HCT116 (cell line): ENCODE measurements around the gene MACROD1. TPM values are rescaled to one million over a fixed set of nuclear protein-coding genes. Genes with fewer than 3 reads are reported as not detected.

Experiments
- ATAC-seq: fragments of 200-7000 bp; cut with Tn5 transposase; 2 replicates; pipeline ENCODE4 v1.9.1; 2020; ENCODE audit warnings: mild to moderate bottlenecking, moderate library complexity
- BruUV-seq: library from RNA; stranded (reverse); fragments of 400-500 nt; replicated peaks from 2 replicates; lab custom pipeline; 2021; lab: Mats Ljungman, UMichigan
- CTCF ChIA-PET: fragments of 300-600 bp; sonication (Branson Sonifier 250); formaldehyde crosslinking; loops from one replicate; lab custom pipeline; 2021; ENCODE audit warnings: antibody characterized with exemption; lab: Charles Lee
- POLR2A ChIA-PET: fragments of 300-600, 350-600 bp; sonication (Branson Sonifier 250); formaldehyde crosslinking; loops from one replicate; lab custom pipeline; 2021; ENCODE audit warnings: antibody characterized with exemption; lab: Charles Lee
- RAD21 ChIA-PET, 2 experiments: fragments of 300-600 bp; sonication (Branson Sonifier 250); formaldehyde crosslinking; loops; one replicate each; lab custom pipeline; 2023; ENCODE audit warnings: low total read pairs in 2 of 2; ENCODE audit not compliant: uncharacterized antibody in 2 of 2, unreplicated experiment in 2 of 2, low non-redundant PET in 1 of 2; lab: Charles Lee
- DNase-seq: peaks from one replicate; pipeline ENCODE4 v3.0.0-alpha.2; 2010; ENCODE audit warnings: low read depth, low spot score
- H2AFZ ChIP-seq: fragments of 200-600 bp; shearing (Covaris generic), sonication (generic); 2 replicates; pipeline ENCODE4 v1.6.1; 2017; ENCODE audit warnings: low read depth, mixed run types, mixed read lengths, antibody characterized with exemption, low read length; ENCODE audit not compliant: poor library complexity, severe bottlenecking
- H3K27ac ChIP-seq: 2 replicates; pipeline ENCODE4 v1.5.1; 2012; ENCODE audit warnings: low read depth, low read length
- H3K27me3 ChIP-seq: fragments of 200-600 bp; sonication (generic); 2 replicates; pipeline ENCODE4 v1.6.1; 2016; ENCODE audit warnings: mixed run types, low read length, mixed read lengths; ENCODE audit not compliant: insufficient read depth
- H3K36me3 ChIP-seq, 2 experiments: fragments of 200-500 bp in 1 of 2; fragments of 200-600 bp in 1 of 2; sonication (Bioruptor generic) in 1 of 2; sonication (generic) in 1 of 2; 2 replicates each; pipeline versions ENCODE4 v1.5.1 to v1.6.1; 2014 to 2016; ENCODE audit warnings: low read length in 2 of 2, inconsistent platforms in 1 of 2, mixed read lengths in 1 of 2, mixed run types in 1 of 2; ENCODE audit not compliant: insufficient read depth in 2 of 2, control insufficient read depth in 1 of 2
- H3K4me1 ChIP-seq, 2 experiments: fragments of 200-600 bp in 1 of 2; sonication (generic) in 1 of 2; 2 replicates each; pipeline versions ENCODE4 v1.5.1 to v1.6.1; 2012 to 2017; ENCODE audit warnings: low read length in 2 of 2, inconsistent platforms in 1 of 2, mild to moderate bottlenecking in 1 of 2, mixed read lengths in 1 of 2, mixed run types in 1 of 2, moderate library complexity in 1 of 2; ENCODE audit not compliant: insufficient read depth in 2 of 2, control insufficient read depth in 1 of 2
- H3K4me2 ChIP-seq: fragments of 200-600 bp; sonication (generic); 2 replicates; pipeline ENCODE4 v1.6.1; 2017; ENCODE audit warnings: mixed run types, low read length, mixed read lengths
- H3K4me3 ChIP-seq, 2 experiments: fragments of 200-600 bp in 1 of 2; sonication (generic) in 1 of 2; replicated peaks in 1 of 2; 2 replicates each; pipeline ENCODE4 v1.5.1; 2011 to 2016; ENCODE audit warnings: low read length in 2 of 2, control low read depth in 1 of 2, low read depth in 1 of 2, mild to moderate bottlenecking in 1 of 2, mixed read lengths in 1 of 2, mixed run types in 1 of 2
- H3K79me2 ChIP-seq: fragments of 200-600 bp; sonication (generic); 2 replicates; pipeline ENCODE4 v1.6.1; 2017; ENCODE audit warnings: mild to moderate bottlenecking, mixed run types, low read length, moderate library complexity, mixed read lengths; ENCODE audit not compliant: insufficient read depth
- H3K9ac ChIP-seq: fragments of 200-600 bp; sonication (generic); 2 replicates; pipeline ENCODE4 v1.6.1; 2016; ENCODE audit warnings: low read length, mixed read lengths
- H3K9me2 ChIP-seq: fragments of 200-600 bp; sonication (generic), shearing (Covaris generic); 2 replicates; pipeline ENCODE4 v1.6.1; 2017; ENCODE audit warnings: mixed run types, mild to moderate bottlenecking, moderate library complexity; ENCODE audit not compliant: insufficient read depth
- H3K9me3 ChIP-seq, 2 experiments: fragments of 200-500 bp in 1 of 2; fragments of 200-600 bp in 1 of 2; sonication (Bioruptor generic) in 1 of 2; sonication (generic) in 1 of 2; 2 replicates each; pipeline ENCODE4 v1.6.1; 2014 to 2017; ENCODE audit warnings: low read length in 2 of 2, mixed read lengths in 2 of 2, inconsistent platforms in 1 of 2, low read depth in 1 of 2, mild to moderate bottlenecking in 1 of 2, mixed run types in 1 of 2, moderate library complexity in 1 of 2; ENCODE audit not compliant: control insufficient read depth in 1 of 2, insufficient read depth in 1 of 2
- H4K20me1 ChIP-seq: fragments of 200-600 bp; sonication (generic), shearing (Covaris generic); 2 replicates; pipeline ENCODE4 v1.6.1; 2017; ENCODE audit warnings: mixed run types, mild to moderate bottlenecking, moderate library complexity; ENCODE audit not compliant: insufficient read depth
- EGR1 ChIP-seq: IDR thresholded peaks from 2 replicates; pipeline ENCODE4 v1.6.1; 2012; ENCODE audit warnings: low read depth
- ELF1 ChIP-seq: IDR thresholded peaks from 2 replicates; pipeline ENCODE4 v1.6.1; 2012; ENCODE audit warnings: low read depth, borderline replicate concordance
- EZH2 ChIP-seq: fragments of 200-600 bp; sonication (generic); IDR thresholded peaks from 2 replicates; pipeline ENCODE4 v1.6.1; 2017; ENCODE audit warnings: antibody characterized with exemption, mixed run types
- EZH2phosphoT487 ChIP-seq: fragments of 200-600 bp; IDR thresholded peaks from 2 replicates; pipeline ENCODE4 v1.6.1; 2018; ENCODE audit warnings: antibody characterized with exemption, borderline replicate concordance
- FOSL1 ChIP-seq: IDR thresholded peaks from 2 replicates; pipeline ENCODE4 v1.6.1; 2012; ENCODE audit warnings: low read depth
- MAX ChIP-seq: IDR thresholded peaks from 2 replicates; pipeline ENCODE4 v1.6.1; 2012
- POLR2A ChIP-seq: IDR thresholded peaks from 2 replicates; pipeline ENCODE4 v1.7.0; 2011; ENCODE audit warnings: borderline replicate concordance; ENCODE audit not compliant: insufficient read depth, insufficient read length; ENCODE audit errors: extremely low read depth
- RAD21 ChIP-seq: IDR thresholded peaks from 2 replicates; pipeline ENCODE4 v1.6.1; 2012; ENCODE audit warnings: low read depth, mild to moderate bottlenecking
- SIN3A ChIP-seq: IDR thresholded peaks from 2 replicates; pipeline ENCODE4 v1.6.1; 2012; ENCODE audit warnings: low read depth
- SP1 ChIP-seq: IDR thresholded peaks from 2 replicates; pipeline ENCODE4 v1.6.1; 2012; ENCODE audit warnings: low read depth
- SRF ChIP-seq: IDR thresholded peaks from 2 replicates; pipeline ENCODE4 v1.6.1; 2012; ENCODE audit warnings: low read depth
- YY1 ChIP-seq: IDR thresholded peaks from 2 replicates; pipeline ENCODE4 v1.6.1; 2011; ENCODE audit warnings: low read length, low read depth, moderate library complexity, mild to moderate bottlenecking; ENCODE audit not compliant: insufficient replicate concordance; ENCODE audit errors: extremely low read depth
- ZFX ChIP-seq: fragments of 450-650 bp; IDR thresholded peaks from 2 replicates; pipeline ENCODE4 v1.6.1; 2017
- ZNF274 ChIP-seq: fragments of 200-500 bp; sonication (Bioruptor generic); IDR thresholded peaks from 2 replicates; pipeline ENCODE4 v1.6.1; 2014; ENCODE audit warnings: mild to moderate bottlenecking, low read depth, low read length, inconsistent platforms
- intact Hi-C: fragments of 100-400 bp; cut with micrococcal nuclease; formaldehyde crosslinking; loops from 2 replicates; pipeline ENCODE4 v1.10.0; 2022
- total RNA-seq: library from RNA; stranded (reverse); gene quantifications from one replicate; pipeline ENCODE4 v1.2.1, GENCODE V29; 2021; ENCODE audit not compliant: unreplicated experiment
- TF ChIP-seq, protein P1 (sequence below): IDR thresholded peaks from 2 replicates; pipeline ENCODE4 v1.6.1; 2012
- TF ChIP-seq, protein P2 (sequence below): IDR thresholded peaks from 2 replicates; pipeline ENCODE4 v1.6.1; 2011; ENCODE audit warnings: mild to moderate bottlenecking, low read length, moderate library complexity; ENCODE audit not compliant: insufficient replicate concordance; ENCODE audit errors: extremely low read depth
- TF ChIP-seq, protein P3 (sequence below): IDR thresholded peaks from 2 replicates; pipeline ENCODE4 v1.6.1; 2012; ENCODE audit warnings: low read depth

MACROD1 gene
- total RNA-seq, 1 experiment from 2014 or later, result 61.1 TPM

- H3K9ac ChIP-seq, result no peak overlapping the region
- no peaks in the 10 kb centered on the region for H3K36me3 ChIP-seq
- POLR2A ChIA-PET, result no interaction called here
- no peaks in the 10 kb centered on the region for H3K27me3 ChIP-seq
- no TSS peak for BruUV-seq
- H3K4me1 ChIP-seq, result peaks cover 0 to 3% of the 10 kb centered on the region in 2 experiments; a peak in 1 of 4 replicates
- no peaks in the 10 kb centered on the region for H3K9me2 ChIP-seq
- TF ChIP-seq, protein P1, sequence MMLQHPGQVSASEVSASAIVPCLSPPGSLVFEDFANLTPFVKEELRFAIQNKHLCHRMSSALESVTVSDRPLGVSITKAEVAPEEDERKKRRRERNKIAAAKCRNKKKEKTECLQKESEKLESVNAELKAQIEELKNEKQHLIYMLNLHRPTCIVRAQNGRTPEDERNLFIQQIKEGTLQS, result no peak
- TF ChIP-seq, protein P2, sequence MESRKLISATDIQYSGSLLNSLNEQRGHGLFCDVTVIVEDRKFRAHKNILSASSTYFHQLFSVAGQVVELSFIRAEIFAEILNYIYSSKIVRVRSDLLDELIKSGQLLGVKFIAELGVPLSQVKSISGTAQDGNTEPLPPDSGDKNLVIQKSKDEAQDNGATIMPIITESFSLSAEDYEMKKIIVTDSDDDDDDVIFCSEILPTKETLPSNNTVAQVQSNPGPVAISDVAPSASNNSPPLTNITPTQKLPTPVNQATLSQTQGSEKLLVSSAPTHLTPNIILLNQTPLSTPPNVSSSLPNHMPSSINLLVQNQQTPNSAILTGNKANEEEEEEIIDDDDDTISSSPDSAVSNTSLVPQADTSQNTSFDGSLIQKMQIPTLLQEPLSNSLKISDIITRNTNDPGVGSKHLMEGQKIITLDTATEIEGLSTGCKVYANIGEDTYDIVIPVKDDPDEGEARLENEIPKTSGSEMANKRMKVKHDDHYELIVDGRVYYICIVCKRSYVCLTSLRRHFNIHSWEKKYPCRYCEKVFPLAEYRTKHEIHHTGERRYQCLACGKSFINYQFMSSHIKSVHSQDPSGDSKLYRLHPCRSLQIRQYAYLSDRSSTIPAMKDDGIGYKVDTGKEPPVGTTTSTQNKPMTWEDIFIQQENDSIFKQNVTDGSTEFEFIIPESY, result no peak
- TF ChIP-seq SIN3A (no peak), ELF1 (no peak), ZFX (no peak), YY1 (no peak), EZH2 (no peak), EGR1 (no peak), EZH2phosphoT487 (no peak), SP1 (no peak), FOSL1 (no peak), POLR2A (no peak), MAX (no peak), SRF (no peak), ZNF274 (no peak), RAD21 (no peak)
- TF ChIP-seq, protein P3, sequence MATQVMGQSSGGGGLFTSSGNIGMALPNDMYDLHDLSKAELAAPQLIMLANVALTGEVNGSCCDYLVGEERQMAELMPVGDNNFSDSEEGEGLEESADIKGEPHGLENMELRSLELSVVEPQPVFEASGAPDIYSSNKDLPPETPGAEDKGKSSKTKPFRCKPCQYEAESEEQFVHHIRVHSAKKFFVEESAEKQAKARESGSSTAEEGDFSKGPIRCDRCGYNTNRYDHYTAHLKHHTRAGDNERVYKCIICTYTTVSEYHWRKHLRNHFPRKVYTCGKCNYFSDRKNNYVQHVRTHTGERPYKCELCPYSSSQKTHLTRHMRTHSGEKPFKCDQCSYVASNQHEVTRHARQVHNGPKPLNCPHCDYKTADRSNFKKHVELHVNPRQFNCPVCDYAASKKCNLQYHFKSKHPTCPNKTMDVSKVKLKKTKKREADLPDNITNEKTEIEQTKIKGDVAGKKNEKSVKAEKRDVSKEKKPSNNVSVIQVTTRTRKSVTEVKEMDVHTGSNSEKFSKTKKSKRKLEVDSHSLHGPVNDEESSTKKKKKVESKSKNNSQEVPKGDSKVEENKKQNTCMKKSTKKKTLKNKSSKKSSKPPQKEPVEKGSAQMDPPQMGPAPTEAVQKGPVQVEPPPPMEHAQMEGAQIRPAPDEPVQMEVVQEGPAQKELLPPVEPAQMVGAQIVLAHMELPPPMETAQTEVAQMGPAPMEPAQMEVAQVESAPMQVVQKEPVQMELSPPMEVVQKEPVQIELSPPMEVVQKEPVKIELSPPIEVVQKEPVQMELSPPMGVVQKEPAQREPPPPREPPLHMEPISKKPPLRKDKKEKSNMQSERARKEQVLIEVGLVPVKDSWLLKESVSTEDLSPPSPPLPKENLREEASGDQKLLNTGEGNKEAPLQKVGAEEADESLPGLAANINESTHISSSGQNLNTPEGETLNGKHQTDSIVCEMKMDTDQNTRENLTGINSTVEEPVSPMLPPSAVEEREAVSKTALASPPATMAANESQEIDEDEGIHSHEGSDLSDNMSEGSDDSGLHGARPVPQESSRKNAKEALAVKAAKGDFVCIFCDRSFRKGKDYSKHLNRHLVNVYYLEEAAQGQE, result no peak
- no peaks in the 10 kb centered on the region for H3K9me3 ChIP-seq
- no peaks in the 10 kb centered on the region for H4K20me1 ChIP-seq
- intact Hi-C loops, result no loop called here
- CTCF ChIA-PET, result no interaction called here
- no peak overlapping the region for H2AFZ ChIP-seq
- RAD21 ChIA-PET, result no interaction called here
- ATAC-seq (peak; percentile 31; the same call in 1 of the 2 replicates), DNase-seq (no peak)
- H3K4me2 ChIP-seq, result no peak overlapping the region
- no peak overlapping the region for H3K4me3 ChIP-seq
- no peak overlapping the region for H3K27ac ChIP-seq
- H3K79me2 ChIP-seq, result no peaks in the 10 kb centered on the region
Measured at GRCh38 chr11:64074239-64074638, 91.7 kb downstream of the MACROD1 start.
